Stimulated activated CD4-positive, alpha-beta T cell treated with anti-CD3 and anti-CD28 coated beads, Interleukin-4, amount 100 ng/mL, for 24 hours (primary cell): ENCODE measurements around the gene ZIC5.

Experiments
- DNase-seq: peaks from one replicate; pipeline ENCODE4 v3.0.0-alpha.2; 2020

Gene ZIC5

DNA sequence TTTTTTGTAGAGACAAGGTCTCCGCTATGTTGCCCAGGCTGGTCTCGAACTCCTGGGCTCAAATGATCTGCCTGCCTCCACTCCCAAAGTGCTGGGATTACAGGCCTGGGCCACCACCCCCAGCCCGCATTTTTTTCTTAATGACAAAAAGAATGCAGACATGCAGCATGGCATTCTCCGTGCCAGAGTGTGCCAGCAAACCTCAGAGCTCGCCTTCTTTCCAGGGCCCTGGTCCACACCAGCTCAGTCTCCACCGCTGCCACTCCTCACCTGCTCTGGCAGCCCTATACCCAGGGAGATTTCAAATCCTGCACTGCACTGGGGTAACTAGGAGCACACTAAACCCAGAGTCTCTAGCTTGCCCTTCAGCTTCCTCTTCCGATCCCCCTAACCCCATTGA is 41.7 kb downstream of the ZIC5 start:
- no peak for DNase-seq

DNA sequence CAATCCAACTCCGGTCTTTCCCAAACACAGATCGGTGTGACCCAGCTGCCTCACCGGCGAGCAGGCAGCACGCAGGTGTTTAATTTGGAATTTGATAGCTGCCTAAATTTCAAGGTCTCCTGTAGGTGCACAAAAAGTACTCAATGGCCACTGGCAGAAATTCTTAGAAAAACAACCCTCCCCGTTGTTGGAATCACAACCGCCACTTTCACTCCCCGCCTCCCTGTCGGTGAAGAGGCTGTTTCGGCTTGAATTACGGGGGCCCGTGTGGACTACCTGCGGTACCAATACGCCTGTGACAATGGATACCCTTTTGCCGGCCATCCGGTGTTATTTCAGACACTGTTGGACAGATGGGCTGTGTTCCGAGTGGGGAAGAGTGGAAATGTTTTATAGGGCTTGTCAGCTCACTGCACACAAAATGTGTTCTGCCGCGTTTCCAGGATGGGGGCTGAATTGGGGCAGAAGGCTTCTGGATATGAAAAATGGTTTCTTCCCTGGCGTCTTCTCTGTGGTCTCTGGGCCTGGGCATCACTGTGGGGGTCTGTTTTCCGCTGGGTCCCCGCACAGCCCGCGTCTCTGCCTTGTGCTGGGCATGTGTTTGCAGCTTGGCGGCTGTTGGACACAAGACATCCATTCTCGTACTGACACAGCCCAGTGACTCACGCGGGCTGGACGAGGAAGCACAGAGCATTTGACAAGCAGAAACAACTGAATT is 45.4 kb downstream of the ZIC5 start:
- DNase-seq, result no peak

DNA sequence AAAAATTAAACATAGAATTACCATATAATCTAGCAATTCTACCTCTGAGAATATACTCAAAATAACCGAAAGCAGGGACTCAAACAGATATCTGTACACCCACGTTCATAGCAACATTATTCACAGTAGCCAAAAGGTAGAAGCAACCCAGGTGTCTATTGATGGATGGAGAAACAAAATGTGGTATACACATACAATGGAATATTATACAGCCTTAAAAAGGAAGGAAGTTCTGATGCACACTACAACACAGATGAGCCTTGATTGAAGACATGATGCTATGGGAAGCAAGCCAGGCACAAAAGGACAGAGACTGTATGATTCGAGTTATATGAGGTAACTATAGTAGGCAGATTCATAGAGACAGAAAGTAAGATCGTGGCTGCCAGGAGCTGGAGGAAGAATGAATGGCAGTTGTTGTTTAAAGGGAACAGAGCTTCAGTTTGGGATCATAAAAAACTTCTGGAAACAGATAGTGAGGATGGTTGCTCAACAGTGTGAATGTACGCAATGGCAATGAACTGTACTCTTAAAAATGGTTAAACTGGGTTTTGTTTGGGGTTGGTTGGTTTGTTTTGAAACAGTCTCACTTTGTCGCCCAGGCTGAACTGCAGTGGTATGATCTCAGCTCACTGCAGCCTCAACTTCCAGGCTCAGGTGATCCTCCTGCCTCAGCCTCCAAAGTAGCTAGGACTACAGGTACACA is 47.5 kb downstream of the ZIC5 start:
- DNase-seq, result no peak

- DNase-seq, result no peak
Observed at GRCh38 chr13:99922631-99923404, 48.7 kb downstream of the ZIC5 start.

DNA sequence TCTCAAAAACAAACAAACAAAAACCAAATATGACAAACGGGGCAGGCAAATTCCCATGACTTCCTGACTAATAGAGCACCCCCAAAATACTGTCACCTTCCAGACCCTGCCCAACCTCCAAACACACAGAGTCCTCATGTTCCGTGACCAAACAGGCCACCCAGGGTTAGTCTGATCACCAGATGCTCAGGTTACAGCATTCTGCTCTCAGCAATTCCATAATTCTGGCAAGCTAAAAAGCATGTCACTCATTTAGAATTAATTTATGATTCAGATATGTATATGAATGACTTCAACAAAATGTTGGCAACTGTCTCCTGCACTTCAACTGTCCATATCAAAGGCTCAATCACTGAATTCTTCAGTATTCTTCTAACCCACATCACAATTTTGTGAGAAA is 52.4 kb downstream of the ZIC5 start:
- DNase-seq, result no peak

DNA sequence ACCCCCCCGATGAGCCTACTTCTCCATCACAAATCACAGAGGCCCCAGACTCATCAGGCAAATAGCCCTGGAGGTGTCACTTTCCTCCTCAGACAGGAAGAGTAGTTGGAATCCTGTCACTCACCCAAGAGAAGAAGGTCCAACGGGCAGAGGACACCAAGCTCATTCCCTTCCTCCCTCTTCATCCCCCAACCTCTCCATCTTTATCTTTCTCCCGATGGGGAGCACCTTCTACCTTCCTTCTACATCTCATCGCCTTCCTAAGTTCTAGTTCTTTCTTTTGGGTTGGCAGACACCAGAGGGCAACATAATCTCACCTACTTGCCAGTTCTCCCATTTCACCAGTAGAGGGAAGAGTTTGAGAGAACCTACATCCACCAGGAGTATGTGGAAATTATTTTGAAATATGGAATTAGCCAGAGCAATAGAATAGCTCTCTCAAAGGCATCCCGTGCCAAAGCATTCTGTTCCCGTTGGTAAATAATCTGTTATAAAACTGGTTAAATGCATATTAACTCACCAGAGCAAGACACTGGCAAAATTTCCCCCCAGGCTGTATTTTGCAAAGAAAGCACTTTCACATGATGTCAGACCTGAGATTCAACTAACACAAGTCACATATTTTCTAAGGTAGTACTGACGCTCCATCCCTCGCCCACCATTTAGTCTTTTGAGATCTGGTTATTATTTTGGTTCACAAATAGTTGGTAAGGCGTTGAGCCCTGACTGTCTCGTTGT is 55.0 kb downstream of the ZIC5 start:
- DNase-seq, result peak; percentile 29

DNA sequence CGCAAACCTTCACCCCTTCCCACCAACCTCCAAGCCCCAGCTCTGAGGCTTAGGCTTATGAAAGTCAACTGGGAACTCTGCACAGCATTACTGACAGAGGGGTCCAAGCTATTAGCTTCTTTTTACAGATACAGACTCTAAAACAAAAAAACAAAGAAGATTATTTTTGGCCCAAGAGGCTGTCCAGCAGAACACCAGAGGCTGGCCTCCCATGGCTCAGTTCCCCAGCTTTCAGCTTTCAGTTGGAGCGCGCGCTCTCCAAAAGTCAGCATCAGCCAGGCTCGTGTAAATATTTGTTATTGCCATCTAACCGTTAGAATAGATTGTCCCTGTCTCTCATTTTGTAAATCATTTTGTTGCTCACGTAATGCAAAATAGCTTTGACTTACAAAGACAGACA is 58.4 kb downstream of the ZIC5 start:
- no peak for DNase-seq
